Measurements from ENCODE around the gene MACC1. TPM values are rescaled to one million over a fixed set of nuclear protein-coding genes. Genes with fewer than 3 reads are reported as not detected.

Gene MACC1
- total and polyA plus RNA-seq, 9 of the 15 experiments (the other 6 are each of a cell fraction or from before 2014, with no cell fraction given): 5.9 to 30.2 (median 10.4) TPM

- TF ChIP-seq ELF4 (CRISPR knock-in tag; IDR thresholded peaks at IDR 0.05) (no peak), FOXP4 (CRISPR knock-in tag; IDR thresholded peaks at IDR 0.05; ENCODE audit: borderline replicate concordance) (no peak), ZNF584 (CRISPR knock-in tag; IDR thresholded peaks at IDR 0.05; ENCODE audit: low read depth) (no peak), ZNF280B (CRISPR knock-in tag; IDR thresholded peaks at IDR 0.05) (no peak)
These were observed 15.7 kb upstream of the MACC1 start (continued) for GRCh38 chr7:20232848-20233247.

GRCh38 chr7:20229646-20230500, 12.7 kb upstream of the MACC1 start:
- Histone ChIP-seq H4K20me1 (replicated peaks; ENCODE audit: control insufficient read depth, insufficient read depth, low read length) (no peaks in the 10 kb centered on the region), H3K4me2 (ENCODE audit: insufficient read depth, low read length) (no peak overlapping the region), H3K79me2 (ENCODE audit: control insufficient read depth, insufficient read depth, low read length) (no peaks in the 10 kb centered on the region), H3K9ac (ENCODE audit: insufficient read depth in 1 of 2, low read depth in 2 of 2, low read length in 2 of 2) (no peak overlapping the region), H2AFZ (ENCODE audit: low read depth, low read length) (peak overlapping the region; percentile 72), H3K4me3 (no peak overlapping the region), H3K27me3 (ENCODE audit: control insufficient read depth in 2 of 2, insufficient read depth in 2 of 2, low read length in 2 of 2) (no peaks in the 10 kb centered on the region), H3K4me1 (replicated peaks in 1 of 2; ENCODE audit: control insufficient read depth in 2 of 2, insufficient read depth in 2 of 2, low read length in 2 of 2) (peaks cover 0 to 18% of the 10 kb centered on the region in 2 experiments; a peak in 3 of 5 replicates), H3K27ac (ENCODE audit: extremely low read depth, low read depth, low read length) (no peak overlapping the region), H3K9me3 (replicated peaks; ENCODE audit: control insufficient read depth, insufficient read depth, low read depth, low read length) (no peaks in the 10 kb centered on the region), H3K9me1 (ENCODE audit: control insufficient read depth, insufficient read depth, low read length) (no peaks in the 10 kb centered on the region), H3K36me3 (ENCODE audit: control insufficient read depth, insufficient read depth, low read length) (no peaks in the 10 kb centered on the region)
- ATAC-seq (peak; percentile 16; the same call in 2 of the 3 replicates), DNase-seq (ENCODE audit: extremely low read depth in 1 of 4, low spot score in 3 of 4) (peak in 2 of 4 experiments; percentile 20 to 28), FAIRE-seq (no peak)
- ChIA-PET POLR2A (interaction anchor here (1.7 kb wide), 1 partner anchor 10 kb away, joined by 12 read pairs; no protein-coding TSS in a partner anchor), CTCF (ENCODE audit: low intra/inter-chr PET ratio) (no interaction called here)
- in situ Hi-C loops (cut with MboI) (no loop called here), intact Hi-C loops (cut with micrococcal nuclease) (no loop called here)
- BruUV-seq (replicated peaks): no TSS peak
- whole genome bisulfite sequencing (ENCODE audit: insufficient coverage, low coverage, missing lambda C conversion rate): 32% methylated on average over 7 of the region's 7 CpGs
- TF ChIP-seq HDAC2 (IDR thresholded peaks at IDR 0.05) (0 out of 2 replicates have a peak, but pooled peaks have one; percentile 51), ATF3 (IDR thresholded peaks at IDR 0.05) (peak; percentile 94), ATF3 (CRISPR knock-in tag; conservative IDR thresholded peaks at IDR 0.05) (no peak), HNRNPL (IDR thresholded peaks at IDR 0.05; ENCODE audit: low read depth, low read length) (no peak), RFX7 (CRISPR knock-in tag; IDR thresholded peaks at IDR 0.05) (no peak), VEZF1 (CRISPR knock-in tag; IDR thresholded peaks at IDR 0.05) (peak; percentile 59; the same call in 1 of the 2 replicates), E2F1 (CRISPR knock-in tag; IDR thresholded peaks at IDR 0.05) (no peak), ESRRA (IDR thresholded peaks at IDR 0.05; ENCODE audit: borderline replicate concordance, low read depth) (peak; percentile 84)
